Ovary (tissue), 3 donors: Measurements from ENCODE around the gene GNB1.

Experiments
- POLR2A ChIP-seq: fragments of 450-650 bp; IDR thresholded peaks from one replicate; pipeline ENCODE4 v1.6.1; 2017; ENCODE audit warnings: antibody characterized with exemption, mild to moderate bottlenecking, moderate library complexity
- TF ChIP-seq, protein P1 (sequence below), 3 donors: fragments of 450-650 bp in 2 of 3; fragments of 200-600 bp in 1 of 3; IDR thresholded peaks; one replicate each; pipeline versions ENCODE4 v1.5.1 to v1.8.0; 2016 to 2022; ENCODE audit warnings: antibody characterized with exemption in 3 of 3, mild to moderate bottlenecking in 1 of 3
- donor health status: DM: no; HTN: no; CAD: no.

DNA sequence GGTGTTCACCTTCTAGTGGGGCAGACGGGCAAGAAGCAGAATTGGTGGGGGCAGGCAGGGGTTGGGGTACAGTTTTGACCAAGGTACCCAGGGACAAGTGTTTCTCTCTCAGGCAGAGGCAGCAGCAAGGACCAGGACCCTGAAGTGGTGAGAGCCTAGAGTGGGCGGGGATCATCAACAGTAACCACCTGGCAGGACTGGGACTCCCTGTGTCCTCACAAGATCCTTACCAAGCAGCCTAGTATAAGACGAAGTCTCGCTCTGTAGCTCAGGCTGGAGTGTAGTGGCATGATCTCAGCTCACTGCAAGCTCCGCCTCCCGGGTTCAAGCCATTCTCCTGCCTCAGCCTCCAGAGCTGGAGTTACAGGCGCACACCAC is 109.4 kb downstream of the GNB1 start:
- TF ChIP-seq, protein P1, sequence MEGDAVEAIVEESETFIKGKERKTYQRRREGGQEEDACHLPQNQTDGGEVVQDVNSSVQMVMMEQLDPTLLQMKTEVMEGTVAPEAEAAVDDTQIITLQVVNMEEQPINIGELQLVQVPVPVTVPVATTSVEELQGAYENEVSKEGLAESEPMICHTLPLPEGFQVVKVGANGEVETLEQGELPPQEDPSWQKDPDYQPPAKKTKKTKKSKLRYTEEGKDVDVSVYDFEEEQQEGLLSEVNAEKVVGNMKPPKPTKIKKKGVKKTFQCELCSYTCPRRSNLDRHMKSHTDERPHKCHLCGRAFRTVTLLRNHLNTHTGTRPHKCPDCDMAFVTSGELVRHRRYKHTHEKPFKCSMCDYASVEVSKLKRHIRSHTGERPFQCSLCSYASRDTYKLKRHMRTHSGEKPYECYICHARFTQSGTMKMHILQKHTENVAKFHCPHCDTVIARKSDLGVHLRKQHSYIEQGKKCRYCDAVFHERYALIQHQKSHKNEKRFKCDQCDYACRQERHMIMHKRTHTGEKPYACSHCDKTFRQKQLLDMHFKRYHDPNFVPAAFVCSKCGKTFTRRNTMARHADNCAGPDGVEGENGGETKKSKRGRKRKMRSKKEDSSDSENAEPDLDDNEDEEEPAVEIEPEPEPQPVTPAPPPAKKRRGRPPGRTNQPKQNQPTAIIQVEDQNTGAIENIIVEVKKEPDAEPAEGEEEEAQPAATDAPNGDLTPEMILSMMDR (IDR thresholded peaks at IDR 0.05) = no peak
- no peak for TF ChIP-seq POLR2A
